Measurements from ENCODE around the gene CTNNA3. TPM values are rescaled to one million over a fixed set of nuclear protein-coding genes. Genes with fewer than 3 reads are reported as not detected.

CTNNA3 gene
- total and polyA plus RNA-seq, 2 of the 4 experiments (the other 2 are of a cell fraction) = 0.19 to 0.90 TPM

DNA sequence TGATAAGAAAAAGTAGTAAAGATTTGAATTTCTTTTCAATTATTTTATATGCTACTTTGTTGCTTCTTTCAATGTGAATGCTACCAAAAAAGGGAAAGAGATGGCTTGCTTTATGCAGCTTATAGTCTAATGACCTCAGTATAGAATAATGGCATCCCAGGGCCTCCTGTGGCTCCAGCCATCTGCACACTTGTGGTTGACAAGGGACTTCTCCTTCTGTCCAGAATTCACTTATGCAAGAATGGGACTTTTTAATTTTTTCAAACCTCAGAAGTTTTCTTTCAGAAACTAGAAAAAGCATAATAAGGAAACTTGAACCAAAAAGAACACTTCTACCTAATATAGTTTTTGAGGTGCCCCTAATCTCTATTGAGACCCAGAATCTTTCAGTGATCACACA, 310.9 kb downstream of the CTNNA3 start:
- Histone ChIP-seq H4K8ac (ENCODE audit: low read depth in 2 of 2, low read length in 2 of 2) (no peak overlapping the region), H4K91ac (ENCODE audit: insufficient read depth, low read depth, low read length) (no peak overlapping the region), H2BK5ac (ENCODE audit: low read depth, low read length, poor library complexity, severe bottlenecking) (no peak overlapping the region), H2BK120ac (ENCODE audit: low read depth, low read length) (no peak overlapping the region), H3K14ac (replicated peaks; ENCODE audit: low read depth, low read length) (no peak overlapping the region), H3K4me2 (ENCODE audit: low read depth, low read length) (no peak overlapping the region), H3K9ac (ENCODE audit: low read depth, low read length) (no peak overlapping the region), H4K20me1 (ENCODE audit: insufficient read depth, low read length) (no peaks in the 10 kb centered on the region), H3K23ac (ENCODE audit: low read depth, low read length) (no peak overlapping the region), H3K79me1 (ENCODE audit: low read depth in 1 of 2, low read length in 2 of 2) (no peaks in the 10 kb centered on the region), H2AK9ac (replicated peaks; ENCODE audit: low read depth, low read length, poor library complexity) (no peak overlapping the region), H4K5ac (ENCODE audit: low read depth, low read length) (no peak overlapping the region), H3K27me3 (ENCODE audit: control insufficient read depth, insufficient read depth, low read length) (no peaks in the 10 kb centered on the region), H2BK20ac (ENCODE audit: low read depth, low read length) (no peak overlapping the region), H2AK5ac (ENCODE audit: low read depth, low read length) (no peak overlapping the region), H3K4me3 (ENCODE audit: insufficient read depth, low read depth, low read length) (no peak overlapping the region), H2AFZ (replicated peaks; ENCODE audit: low read length, poor library complexity) (no peak overlapping the region), H3K9me1 (ENCODE audit: insufficient read depth, low read length) (no peaks in the 10 kb centered on the region), H3K36me3 (ENCODE audit: control insufficient read depth, insufficient read depth, low read length) (no peaks in the 10 kb centered on the region), H3K4me1 (ENCODE audit: control insufficient read depth, insufficient read depth, low read length) (no peaks in the 10 kb centered on the region), H3K27ac (ENCODE audit: insufficient read depth, low read length) (no peak overlapping the region), H3K9me3 (ENCODE audit: control insufficient read depth, insufficient read depth, low read length) (no peaks in the 10 kb centered on the region), H2BK15ac (ENCODE audit: low read depth, low read length) (no peak overlapping the region), H3K4ac (ENCODE audit: low read depth, low read length) (no peak overlapping the region), H3K18ac (ENCODE audit: low read depth, low read length) (no peak overlapping the region), H3K56ac (ENCODE audit: extremely low read depth, insufficient read depth, low read length) (no peak overlapping the region)
- ATAC-seq (ENCODE audit: low read depth) (no peak), DNase-seq (no peak)
- dilution Hi-C loops (cut with HindIII; ENCODE audit: low sequenced_read_pairs, unreplicated experiment) (no loop called here), in situ Hi-C loops (cut with MboI; ENCODE audit: low sequenced_read_pairs) (no loop called here), intact Hi-C loops (cut with micrococcal nuclease) (no loop called here)
- ChIA-PET POLR2A (ENCODE audit: unreplicated experiment) (no interaction called here), CTCF (no interaction called here)
- no TSS peak for BruUV-seq (replicated peaks)
- TF ChIP-seq BHLHE40 (IDR thresholded peaks at IDR 0.05; ENCODE audit: low read depth, low read length) (no peak), FOS (IDR thresholded peaks at IDR 0.05; ENCODE audit: low read depth, low read length) (no peak), SMC3 (IDR thresholded peaks at IDR 0.05; ENCODE audit: low read depth, low read length) (no peak), CHD1 (IDR thresholded peaks at IDR 0.05; ENCODE audit: low read depth, low read length) (no peak), RAD21 (IDR thresholded peaks at IDR 0.05; ENCODE audit: low read length) (no peak), CEBPB (IDR thresholded peaks at IDR 0.05; ENCODE audit: low read depth, low read length) (no peak), RCOR1 (IDR thresholded peaks at IDR 0.05; ENCODE audit: insufficient replicate concordance, low read length) (no peak), NFE2L2 (IDR thresholded peaks at IDR 0.05; ENCODE audit: low read depth, low read length) (no peak), MAZ (IDR thresholded peaks at IDR 0.05; ENCODE audit: borderline replicate concordance, low read depth, low read length) (no peak)
- TF ChIP-seq, protein P1, sequence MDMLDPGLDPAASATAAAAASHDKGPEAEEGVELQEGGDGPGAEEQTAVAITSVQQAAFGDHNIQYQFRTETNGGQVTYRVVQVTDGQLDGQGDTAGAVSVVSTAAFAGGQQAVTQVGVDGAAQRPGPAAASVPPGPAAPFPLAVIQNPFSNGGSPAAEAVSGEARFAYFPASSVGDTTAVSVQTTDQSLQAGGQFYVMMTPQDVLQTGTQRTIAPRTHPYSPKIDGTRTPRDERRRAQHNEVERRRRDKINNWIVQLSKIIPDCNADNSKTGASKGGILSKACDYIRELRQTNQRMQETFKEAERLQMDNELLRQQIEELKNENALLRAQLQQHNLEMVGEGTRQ (IDR thresholded peaks at IDR 0.05; ENCODE audit: low read depth, low read length) = no peak
